Skeletal muscle cell (primary cell): ENCODE measurements around the gene FIGLA.

Experiments used
- DNase-seq: peaks from one replicate; pipeline ENCODE4 v3.0.0-alpha.2; 2010; ENCODE audit warnings: low read depth
- H3K4me3 ChIP-seq: 2 replicates; pipeline ENCODE4 v1.5.1; 2011; ENCODE audit warnings: low read depth, mild to moderate bottlenecking, control low read depth, low read length, moderate library complexity

FIGLA gene

GRCh38 chr2:70790136-70790828 lies at the start of gene FIGLA:
TSS of gene FIGLA (minus strand) at chr2:70790643. CDS start at chr2:70790638, 5 bp downstream.
- H3K4me3 ChIP-seq: peak within 1 kb of the TSS; percentile 4

GRCh38 chr2:70837980-70838925 lies 47.8 kb upstream of the FIGLA start:
- no peak for DNase-seq
- no peak overlapping the region for H3K4me3 ChIP-seq

More at GRCh38 chr2:70790136-70790828, at the start of gene FIGLA:
- no peak for DNase-seq

GRCh38 chr2:70835643-70836042 lies 45.2 kb upstream of the FIGLA start, which contains the start of gene CD207:
TSS of gene CD207 (minus strand) at chr2:70835816. CDS start at chr2:70835776, 40 bp downstream.
- no peak for DNase-seq
- no peak within 1 kb of the TSS for H3K4me3 ChIP-seq

GRCh38 chr2:70834881-70835280 lies 44.4 kb upstream of the FIGLA start:
- H3K4me3 ChIP-seq: no peak overlapping the region
- DNase-seq: no peak

- DNase-seq: no peak
- no peak overlapping the region for H3K4me3 ChIP-seq
Observed at GRCh38 chr2:70834106-70834505, 43.7 kb upstream of the FIGLA start.

GRCh38 chr2:70833246-70833645 lies 42.8 kb upstream of the FIGLA start:
- DNase-seq: no peak
- no peak overlapping the region for H3K4me3 ChIP-seq

- no peak overlapping the region for H3K4me3 ChIP-seq
- DNase-seq: no peak
Observed at GRCh38 chr2:70832386-70832785, 41.9 kb upstream of the FIGLA start.

GRCh38 chr2:70831861-70832260 lies 41.4 kb upstream of the FIGLA start:
- H3K4me3 ChIP-seq: no peak overlapping the region
- DNase-seq: no peak

GRCh38 chr2:70830366-70830765 lies 39.9 kb upstream of the FIGLA start:
- DNase-seq: no peak
- no peak overlapping the region for H3K4me3 ChIP-seq

GRCh38 chr2:70829916-70830315 lies 39.5 kb upstream of the FIGLA start:
- no peak overlapping the region for H3K4me3 ChIP-seq

GRCh38 chr2:70828914-70829824 lies 38.7 kb upstream of the FIGLA start:
- no peak overlapping the region for H3K4me3 ChIP-seq
- DNase-seq: no peak

More at GRCh38 chr2:70829916-70830315, 39.5 kb upstream of the FIGLA start:
- no peak for DNase-seq

GRCh38 chr2:70828115-70828514 lies 37.7 kb upstream of the FIGLA start:
- DNase-seq: no peak
- no peak overlapping the region for H3K4me3 ChIP-seq

- H3K4me3 ChIP-seq: no peak overlapping the region
- DNase-seq: no peak
Observed at GRCh38 chr2:70827388-70827787, 36.9 kb upstream of the FIGLA start.

GRCh38 chr2:70826696-70827350 lies 36.4 kb upstream of the FIGLA start:
- no peak for DNase-seq
- no peak overlapping the region for H3K4me3 ChIP-seq

- no peak overlapping the region for H3K4me3 ChIP-seq
- no peak for DNase-seq
Observed at GRCh38 chr2:70823249-70823648, 32.8 kb upstream of the FIGLA start.

- DNase-seq: no peak
- no peak overlapping the region for H3K4me3 ChIP-seq
Observed at GRCh38 chr2:70822843-70823242, 32.4 kb upstream of the FIGLA start.

- no peak within 1 kb of the TSS for H3K4me3 ChIP-seq
- no peak for DNase-seq
Observed at GRCh38 chr2:70820499-70820898, 30.1 kb upstream of the FIGLA start, which contains the start of gene CLEC4F. TSS of gene CLEC4F (minus strand) at chr2:70820599. CDS start at chr2:70820523, 76 bp downstream.

GRCh38 chr2:70817284-70817954 lies 27.0 kb upstream of the FIGLA start:
- DNase-seq: no peak
- H3K4me3 ChIP-seq: no peak overlapping the region
